Smooth muscle cell (in vitro differentiated cells): ENCODE measurements around the gene TBC1D14. TPM values are rescaled to one million over a fixed set of nuclear protein-coding genes. Genes with fewer than 3 reads are reported as not detected.

Experiments used
- DNase-seq: peaks from one replicate; lab custom pipeline; 2025; ENCODE audit not compliant: unreplicated experiment; lab: John Stamatoyannopoulos, UW
- H2AFZ ChIP-seq: fragments of 200-600 bp; sonication (generic); 2 replicates; pipeline ENCODE4 v1.6.0; 2016; ENCODE audit warnings: antibody characterized with exemption, low read depth, mild to moderate bottlenecking
- H3F3A ChIP-seq: fragments of 200-600 bp; sonication (generic); 2 replicates; pipeline ENCODE4 v1.6.0; 2017; ENCODE audit warnings: antibody characterized with exemption, low read depth
- H3K27ac ChIP-seq: fragments of 200-600 bp; sonication (generic); 2 replicates; pipeline ENCODE4 v1.5.1; 2016; ENCODE audit warnings: low read depth, mild to moderate bottlenecking
- H3K27me3 ChIP-seq: fragments of 200-600 bp; sonication (generic); 2 replicates; pipeline ENCODE4 v1.6.1; 2016; ENCODE audit warnings: low read depth, mild to moderate bottlenecking
- H3K36me3 ChIP-seq: fragments of 200-600 bp; sonication (generic); 2 replicates; pipeline ENCODE4 v1.5.1; 2016; ENCODE audit warnings: low read depth
- H3K4me1 ChIP-seq: fragments of 200-600 bp; sonication (generic); 2 replicates; pipeline ENCODE4 v1.5.1; 2016; ENCODE audit warnings: low read depth
- H3K4me2 ChIP-seq: fragments of 200-600 bp; sonication (generic); 2 replicates; pipeline ENCODE4 v1.6.0; 2016; ENCODE audit warnings: mild to moderate bottlenecking
- H3K4me3 ChIP-seq: fragments of 200-600 bp; sonication (generic); 2 replicates; pipeline ENCODE4 v1.5.1; 2016; ENCODE audit warnings: mild to moderate bottlenecking
- H3K79me2 ChIP-seq: fragments of 200-600 bp; sonication (generic); 2 replicates; pipeline ENCODE4 v1.6.0; 2016; ENCODE audit warnings: low read depth, mild to moderate bottlenecking
- H3K9ac ChIP-seq: fragments of 200-600 bp; sonication (generic); 2 replicates; pipeline ENCODE4 v1.6.0; 2016; ENCODE audit warnings: low read depth
- H3K9me3 ChIP-seq: fragments of 200-600 bp; sonication (generic); replicated peaks from 2 replicates; pipeline ENCODE4 v1.5.1; 2016; ENCODE audit warnings: low read depth
- H4K20me1 ChIP-seq: fragments of 200-600 bp; sonication (generic); 2 replicates; pipeline ENCODE4 v1.6.0; 2016; ENCODE audit warnings: low read depth
- WGBS: methylation state at CpG from one replicate; pipeline ENCODE4 v1.1.7; 2016; ENCODE audit warnings: low lambda C conversion rate; 5-methylcytosine and 5-hydroxymethylcytosine counted together
- polyA plus RNA-seq: library from polyadenylated mRNA; unstranded; fragments of >200 nt; fragmentation: Nextera tagmentation; extraction: Ambion mirVana; gene quantifications from 2 replicates; pipeline ENCODE4 v1.2.1, GENCODE V29; 2016
- total RNA-seq: library from RNA; depleted of rRNA; stranded (reverse); fragments of >200 nt; gene quantifications from 2 replicates; pipeline ENCODE4 v1.2.3, GENCODE V29; 2014
- TF ChIP-seq, protein P1 (sequence below): fragments of 200-600 bp; sonication (generic); IDR thresholded peaks from 2 replicates; pipeline ENCODE4 v1.5.1; 2017; ENCODE audit warnings: borderline replicate concordance, mild to moderate bottlenecking, antibody characterized with exemption; ENCODE audit not compliant: insufficient read depth, poor library complexity, severe bottlenecking

The TBC1D14 gene, protein sequence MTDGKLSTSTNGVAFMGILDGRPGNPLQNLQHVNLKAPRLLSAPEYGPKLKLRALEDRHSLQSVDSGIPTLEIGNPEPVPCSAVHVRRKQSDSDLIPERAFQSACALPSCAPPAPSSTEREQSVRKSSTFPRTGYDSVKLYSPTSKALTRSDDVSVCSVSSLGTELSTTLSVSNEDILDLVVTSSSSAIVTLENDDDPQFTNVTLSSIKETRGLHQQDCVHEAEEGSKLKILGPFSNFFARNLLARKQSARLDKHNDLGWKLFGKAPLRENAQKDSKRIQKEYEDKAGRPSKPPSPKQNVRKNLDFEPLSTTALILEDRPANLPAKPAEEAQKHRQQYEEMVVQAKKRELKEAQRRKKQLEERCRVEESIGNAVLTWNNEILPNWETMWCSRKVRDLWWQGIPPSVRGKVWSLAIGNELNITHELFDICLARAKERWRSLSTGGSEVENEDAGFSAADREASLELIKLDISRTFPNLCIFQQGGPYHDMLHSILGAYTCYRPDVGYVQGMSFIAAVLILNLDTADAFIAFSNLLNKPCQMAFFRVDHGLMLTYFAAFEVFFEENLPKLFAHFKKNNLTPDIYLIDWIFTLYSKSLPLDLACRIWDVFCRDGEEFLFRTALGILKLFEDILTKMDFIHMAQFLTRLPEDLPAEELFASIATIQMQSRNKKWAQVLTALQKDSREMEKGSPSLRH
- total RNA-seq (24.4 and 31.6 TPM in 2 replicates), polyA plus RNA-seq (13.0 and 20.9 TPM in 2 replicates)

DNA sequence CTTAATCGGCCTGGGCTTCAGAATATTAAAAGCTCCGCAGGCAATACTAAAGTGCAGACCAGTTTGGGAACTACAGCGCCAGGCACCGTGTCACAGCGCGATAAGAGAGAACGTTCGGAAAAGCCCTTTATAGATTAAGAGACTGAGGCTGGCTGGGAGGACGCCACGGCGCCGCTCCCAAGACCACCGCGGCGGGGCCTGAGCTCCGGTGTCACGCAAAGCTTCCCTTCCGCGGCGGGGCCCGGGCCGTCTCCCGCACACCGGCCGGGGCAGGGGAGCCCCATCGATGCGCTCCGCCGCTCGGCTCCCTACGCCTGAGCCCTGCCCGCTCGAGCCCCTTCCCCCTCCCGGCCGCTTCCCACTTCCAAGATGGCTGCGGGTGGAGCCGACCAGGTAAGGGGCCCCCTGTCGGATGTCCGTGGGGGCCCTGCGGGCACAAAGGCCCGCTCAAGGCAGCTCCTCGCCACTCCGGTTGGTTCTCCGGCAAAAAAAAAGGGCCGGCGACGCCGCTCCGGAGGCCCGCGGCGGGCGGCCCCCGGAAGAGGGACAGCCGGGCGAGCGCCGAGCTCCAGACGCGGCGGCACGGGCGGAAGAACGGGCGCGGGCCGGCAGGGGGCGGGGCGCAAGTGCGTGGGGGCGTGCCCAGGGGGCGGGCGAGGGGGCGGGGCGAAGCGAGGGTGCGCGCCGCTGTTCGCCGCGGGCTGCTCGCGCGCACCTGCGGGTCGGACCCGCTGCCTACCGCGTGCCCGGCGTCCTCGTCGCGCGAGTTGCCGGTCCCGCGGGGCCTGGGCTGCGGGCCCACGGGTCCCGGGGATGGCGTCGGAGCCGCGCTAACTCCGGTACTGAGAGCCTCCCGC, at the start of gene TBC1D14:
Gene TBC1D14, plus strand, starts transcription at position 714 of the 857 bp plus-strand sequence. CDS start 13,564 bp downstream, outside the sequence.
- 1% methylated on average over 49 of the region's 108 CpGs for WGBS
- no peaks in the 10 kb centered on the region for H3K27me3 ChIP-seq
- H3K27ac ChIP-seq = peak within 1 kb of the TSS; percentile 95
- H3K4me2 ChIP-seq = peak within 1 kb of the TSS; percentile 89
- peaks cover 26% of the 10 kb centered on the region for H3K4me1 ChIP-seq
- H4K20me1 ChIP-seq = peaks cover 37% of the 10 kb centered on the region
- H3K9ac ChIP-seq = peak within 1 kb of the TSS; percentile 98
- no peaks in the 10 kb centered on the region for H3F3A ChIP-seq
- TF ChIP-seq, protein P1, sequence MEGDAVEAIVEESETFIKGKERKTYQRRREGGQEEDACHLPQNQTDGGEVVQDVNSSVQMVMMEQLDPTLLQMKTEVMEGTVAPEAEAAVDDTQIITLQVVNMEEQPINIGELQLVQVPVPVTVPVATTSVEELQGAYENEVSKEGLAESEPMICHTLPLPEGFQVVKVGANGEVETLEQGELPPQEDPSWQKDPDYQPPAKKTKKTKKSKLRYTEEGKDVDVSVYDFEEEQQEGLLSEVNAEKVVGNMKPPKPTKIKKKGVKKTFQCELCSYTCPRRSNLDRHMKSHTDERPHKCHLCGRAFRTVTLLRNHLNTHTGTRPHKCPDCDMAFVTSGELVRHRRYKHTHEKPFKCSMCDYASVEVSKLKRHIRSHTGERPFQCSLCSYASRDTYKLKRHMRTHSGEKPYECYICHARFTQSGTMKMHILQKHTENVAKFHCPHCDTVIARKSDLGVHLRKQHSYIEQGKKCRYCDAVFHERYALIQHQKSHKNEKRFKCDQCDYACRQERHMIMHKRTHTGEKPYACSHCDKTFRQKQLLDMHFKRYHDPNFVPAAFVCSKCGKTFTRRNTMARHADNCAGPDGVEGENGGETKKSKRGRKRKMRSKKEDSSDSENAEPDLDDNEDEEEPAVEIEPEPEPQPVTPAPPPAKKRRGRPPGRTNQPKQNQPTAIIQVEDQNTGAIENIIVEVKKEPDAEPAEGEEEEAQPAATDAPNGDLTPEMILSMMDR = peak; percentile 20
- peaks cover 2% of the 10 kb centered on the region for H3K79me2 ChIP-seq
- peak within 1 kb of the TSS; percentile 99 for H3K4me3 ChIP-seq
- peak within 1 kb of the TSS; percentile 91 for H2AFZ ChIP-seq
- DNase-seq = peak; percentile 88
- no peaks in the 10 kb centered on the region for H3K9me3 ChIP-seq
- no peaks in the 10 kb centered on the region for H3K36me3 ChIP-seq

DNA sequence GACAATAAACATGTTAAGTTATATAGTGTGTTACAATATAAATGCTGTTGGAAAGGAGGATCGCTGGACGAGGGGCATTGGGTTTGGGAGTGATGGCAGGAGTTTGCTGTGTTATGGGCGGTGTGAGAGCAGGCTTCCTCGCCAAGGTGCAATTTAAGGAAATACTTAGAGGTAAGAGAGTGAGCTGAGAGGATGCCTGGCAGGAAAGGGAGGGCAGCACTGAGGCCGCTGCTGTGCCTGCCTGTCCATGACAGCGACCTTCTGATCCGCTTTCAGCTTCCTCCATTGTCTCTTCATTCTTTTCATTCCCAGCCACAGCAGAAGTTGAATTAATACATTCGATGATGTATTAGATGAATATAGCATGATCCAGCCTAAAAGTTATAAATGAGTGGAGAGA, 41.2 kb upstream of the TBC1D14 start:
- Histone ChIP-seq H2AFZ (no peak overlapping the region), H3F3A (no peaks in the 10 kb centered on the region), H3K4me1 (no peaks in the 10 kb centered on the region), H3K27me3 (no peaks in the 10 kb centered on the region), H3K9ac (no peak overlapping the region), H3K36me3 (peaks cover 11% of the 10 kb centered on the region), H3K4me2 (no peak overlapping the region), H4K20me1 (peaks cover 27% of the 10 kb centered on the region), H3K9me3 (no peaks in the 10 kb centered on the region), H3K27ac (no peak overlapping the region), H3K79me2 (peaks cover 10% of the 10 kb centered on the region), H3K4me3 (no peak overlapping the region)
- TF ChIP-seq, protein P1 = no peak
- 97% methylated on average over 8 of the region's 8 CpGs for WGBS
- DNase-seq = no peak

DNA sequence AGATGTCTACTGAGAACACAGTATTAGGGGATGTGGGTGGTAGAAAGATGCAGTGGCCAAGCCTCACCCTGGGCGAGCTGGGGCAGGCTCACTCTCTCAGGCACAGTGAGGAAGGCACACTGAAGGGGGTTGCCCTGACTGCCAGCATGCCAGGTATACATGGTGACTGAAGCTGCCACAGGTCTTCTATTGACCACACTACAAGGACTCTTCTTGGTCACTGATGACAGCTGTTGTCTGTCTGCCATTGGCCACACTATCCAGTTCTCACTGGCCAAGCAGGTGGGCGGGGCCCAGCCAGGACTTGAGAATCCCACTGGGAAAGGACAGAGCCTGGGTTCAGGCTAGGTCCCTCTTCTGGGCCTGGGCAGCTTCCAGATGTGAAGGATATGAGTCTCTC, 39.7 kb upstream of the TBC1D14 start:
- H4K20me1 ChIP-seq = peaks cover 35% of the 10 kb centered on the region
- no peaks in the 10 kb centered on the region for H3K79me2 ChIP-seq
- no peak overlapping the region for H3K4me2 ChIP-seq
- no peak overlapping the region for H3K9ac ChIP-seq
- no peak overlapping the region for H3K4me3 ChIP-seq
- no peak overlapping the region for H2AFZ ChIP-seq
- H3F3A ChIP-seq = no peaks in the 10 kb centered on the region
- no peaks in the 10 kb centered on the region for H3K4me1 ChIP-seq
- H3K36me3 ChIP-seq = peaks cover 6% of the 10 kb centered on the region
- no peak for DNase-seq
- no peaks in the 10 kb centered on the region for H3K9me3 ChIP-seq
- WGBS = 95% methylated on average over 2 of the region's 2 CpGs
- TF ChIP-seq, protein P1 = no peak
- no peaks in the 10 kb centered on the region for H3K27me3 ChIP-seq
- H3K27ac ChIP-seq = no peak overlapping the region
